GM21390 (cell line): Measurements from ENCODE around the gene USP12.

Source experiments
- ATAC-seq: cut with Tn5 transposase; IDR thresholded peaks from one replicate; pipeline ENCODE4 v1.9.1; 2021; ENCODE audit not compliant: unreplicated experiment

The USP12 gene

GRCh38 chr13:27186295-27186694, 14.7 kb upstream of the USP12 start:
- ATAC-seq = no peak

GRCh38 chr13:27183561-27184147, 12.0 kb upstream of the USP12 start:
- ATAC-seq = no peak

- no peak for ATAC-seq
Observed at GRCh38 chr13:27182844-27183497, 11.4 kb upstream of the USP12 start.

GRCh38 chr13:27182054-27182453, 10.4 kb upstream of the USP12 start:
- no peak for ATAC-seq

- ATAC-seq = no peak
Observed at GRCh38 chr13:27177852-27178251, 6.2 kb upstream of the USP12 start.

GRCh38 chr13:27176470-27177410, 5.1 kb upstream of the USP12 start:
- no peak for ATAC-seq

- no peak for ATAC-seq
Observed at GRCh38 chr13:27174766-27175455, 3.3 kb upstream of the USP12 start.

- ATAC-seq = no peak
Observed at GRCh38 chr13:27172495-27172842, 858 bp upstream of the USP12 start.

GRCh38 chr13:27171827-27172494, 350 bp upstream of the USP12 start:
- ATAC-seq = peak; percentile 66

GRCh38 chr13:27170516-27171243, 931 bp downstream of the USP12 start:
- ATAC-seq = peak; percentile 4

GRCh38 chr13:27170221-27170515, 1.4 kb downstream of the USP12 start:
- ATAC-seq = no peak

GRCh38 chr13:27168906-27169657, 2.5 kb downstream of the USP12 start:
- no peak for ATAC-seq

- no peak for ATAC-seq
Observed at GRCh38 chr13:27168086-27168485, 3.5 kb downstream of the USP12 start.

GRCh38 chr13:27166313-27166712, 5.3 kb downstream of the USP12 start:
- ATAC-seq = no peak

- no peak for ATAC-seq
Observed at GRCh38 chr13:27161980-27162379, 9.6 kb downstream of the USP12 start.

GRCh38 chr13:27161423-27161822, 10.2 kb downstream of the USP12 start:
- ATAC-seq = no peak

- no peak for ATAC-seq
Observed at GRCh38 chr13:27160657-27161295, 10.8 kb downstream of the USP12 start.

GRCh38 chr13:27159806-27160563, 11.6 kb downstream of the USP12 start:
- ATAC-seq = no peak
